Tongue (tissue), 2 donors: ENCODE results near the gene MCM3. TPM values are rescaled to one million over a fixed set of nuclear protein-coding genes. Genes with fewer than 3 reads are reported as not detected.

ENCODE experiments used
- DNase-seq: peaks from one replicate; pipeline ENCODE4 v3.0.0-alpha.2; 2015
- total RNA-seq: library from RNA; depleted of rRNA; stranded (reverse); fragments of >200 nt; gene quantifications from one replicate; pipeline ENCODE4 v1.2.3, GENCODE V29; 2014

Gene MCM3
- total RNA-seq, 1 donor from 2014 or later = 59.9 TPM

DNA sequence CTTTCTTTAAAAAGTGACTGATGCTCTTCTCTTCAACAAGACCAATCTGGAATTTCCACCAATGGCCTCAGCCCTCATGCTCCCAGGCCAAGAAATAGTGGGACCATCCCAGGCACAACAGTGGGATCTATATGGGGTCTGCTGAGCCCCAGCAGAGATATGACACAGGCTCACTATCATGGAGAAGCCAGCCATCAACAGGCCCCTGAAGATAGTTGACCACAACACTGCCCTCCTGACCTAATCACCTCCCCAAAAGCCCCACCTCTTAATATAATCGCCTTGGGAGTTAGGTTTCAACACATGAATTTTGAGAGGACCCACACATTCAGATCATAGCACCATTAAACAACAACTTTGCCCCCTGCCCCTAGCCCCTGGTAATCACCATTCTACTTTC is 16.8 kb upstream of the MCM3 start:
- no peak for DNase-seq

DNA sequence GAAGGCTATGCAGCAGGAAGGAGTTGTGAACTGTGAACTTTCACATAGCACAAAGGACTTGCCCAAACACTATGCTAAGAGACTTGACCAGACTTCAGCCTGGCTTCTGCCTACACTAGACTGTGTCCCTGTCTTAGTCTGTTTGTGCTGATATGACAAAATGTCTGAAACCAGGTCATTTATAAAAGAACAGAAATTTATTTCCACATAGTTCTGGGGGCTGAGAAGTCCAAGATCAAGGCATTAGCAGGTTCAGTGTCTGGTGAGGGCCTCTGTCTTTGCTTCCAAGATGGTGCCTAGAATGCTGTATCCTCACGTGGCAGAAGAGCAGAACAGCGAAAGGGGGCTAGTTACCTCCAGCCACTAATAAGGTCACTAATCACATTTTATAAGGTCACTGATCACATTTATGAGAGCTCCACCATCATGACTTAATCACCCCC is 16.0 kb upstream of the MCM3 start:
- no peak for DNase-seq

DNA sequence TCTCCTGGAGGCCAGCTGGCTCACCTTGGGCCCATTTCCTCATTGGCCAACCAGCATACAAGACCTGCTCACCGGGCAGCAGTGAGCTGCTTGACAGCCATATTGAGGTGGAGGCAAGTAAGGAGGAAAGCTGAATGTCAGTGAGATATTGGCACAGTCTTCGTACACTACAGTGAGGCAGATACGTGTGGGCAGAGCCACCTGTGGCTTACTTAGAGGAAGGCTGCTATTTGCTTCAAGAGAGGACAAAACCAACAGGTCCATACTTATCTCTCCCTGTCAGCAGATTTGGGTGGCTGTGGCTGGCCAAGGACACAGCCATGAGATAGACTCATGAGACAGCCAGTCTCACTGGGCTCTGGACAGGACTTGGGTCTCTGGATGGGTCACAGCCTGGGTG is 15.1 kb upstream of the MCM3 start:
- DNase-seq = no peak

DNA sequence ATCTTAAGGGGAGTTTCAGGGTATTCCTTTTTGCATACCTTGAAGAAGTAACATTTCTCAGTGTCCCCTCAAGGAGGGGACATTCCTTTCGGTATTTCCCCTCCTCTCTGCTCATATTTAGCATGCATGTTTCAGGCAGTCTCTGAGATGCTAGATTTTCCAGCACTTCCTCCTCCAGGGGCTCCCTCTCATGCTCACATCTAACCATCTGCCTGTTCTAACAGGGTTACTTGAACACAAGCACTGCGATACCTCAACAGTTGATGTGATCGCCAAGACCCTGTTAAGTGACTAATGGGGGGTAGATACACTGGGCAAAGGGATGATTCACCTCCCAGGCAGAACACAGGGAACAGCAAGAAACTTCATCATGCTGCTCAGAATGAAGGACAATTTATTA is 12.9 kb upstream of the MCM3 start:
- no peak for DNase-seq

DNA sequence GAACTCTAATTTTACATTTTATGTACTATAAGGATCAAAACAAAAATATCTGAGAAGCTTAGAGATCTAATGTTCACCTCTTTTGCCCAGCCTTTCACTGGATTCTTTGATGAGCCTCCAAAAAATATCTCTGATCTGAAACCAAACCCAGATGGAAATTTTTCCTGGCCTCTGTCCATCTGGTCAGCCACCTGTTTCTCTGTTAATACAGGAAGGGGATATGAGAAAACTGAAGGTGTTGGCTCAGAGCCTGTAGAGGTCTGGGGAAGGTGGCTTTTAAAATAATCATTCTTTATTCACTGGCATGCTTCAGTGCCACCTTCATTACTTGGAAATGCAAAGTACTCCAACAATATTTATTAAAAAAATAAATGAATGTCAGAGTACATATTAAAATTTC is 8.5 kb upstream of the MCM3 start:
- peak; percentile 11 for DNase-seq

DNA sequence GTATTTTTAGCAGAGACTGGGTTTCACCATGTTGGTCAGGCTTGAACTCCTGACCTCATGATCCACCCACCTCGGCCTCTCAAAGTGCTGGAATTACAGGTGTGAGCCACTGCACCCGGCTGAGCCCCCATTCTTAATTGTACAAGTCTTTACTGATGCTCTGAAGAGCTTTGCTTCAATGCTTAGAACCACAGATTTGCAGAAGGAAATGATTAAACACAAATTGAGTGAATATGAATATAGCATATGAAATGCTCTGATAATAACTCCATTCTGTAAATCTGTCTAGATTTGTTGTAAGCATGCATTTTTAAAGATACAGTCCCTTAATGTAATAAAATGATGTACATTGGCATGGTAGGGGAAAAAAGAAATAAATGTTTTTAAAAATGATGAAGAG is 4.3 kb upstream of the MCM3 start:
- DNase-seq = no peak

DNA sequence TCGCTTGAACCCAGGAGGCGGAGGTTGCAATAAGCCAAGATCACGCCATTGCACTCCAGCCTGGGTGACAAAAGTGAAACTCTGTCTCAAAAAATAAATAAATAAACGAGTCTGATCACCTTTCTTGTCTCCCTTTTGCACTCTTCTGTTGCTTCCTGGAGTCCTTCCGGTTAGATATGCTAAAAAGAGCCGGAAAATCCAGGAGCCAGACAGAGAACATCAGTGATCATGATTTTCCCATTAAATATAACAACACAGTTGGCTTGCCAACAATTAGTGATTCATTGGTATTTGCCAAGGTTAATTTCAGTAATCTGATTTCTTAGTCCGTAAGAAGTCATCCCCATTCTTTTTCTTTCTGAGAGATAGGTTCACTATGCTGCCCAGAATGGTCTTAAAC is 3.7 kb upstream of the MCM3 start:
- no peak for DNase-seq

DNA sequence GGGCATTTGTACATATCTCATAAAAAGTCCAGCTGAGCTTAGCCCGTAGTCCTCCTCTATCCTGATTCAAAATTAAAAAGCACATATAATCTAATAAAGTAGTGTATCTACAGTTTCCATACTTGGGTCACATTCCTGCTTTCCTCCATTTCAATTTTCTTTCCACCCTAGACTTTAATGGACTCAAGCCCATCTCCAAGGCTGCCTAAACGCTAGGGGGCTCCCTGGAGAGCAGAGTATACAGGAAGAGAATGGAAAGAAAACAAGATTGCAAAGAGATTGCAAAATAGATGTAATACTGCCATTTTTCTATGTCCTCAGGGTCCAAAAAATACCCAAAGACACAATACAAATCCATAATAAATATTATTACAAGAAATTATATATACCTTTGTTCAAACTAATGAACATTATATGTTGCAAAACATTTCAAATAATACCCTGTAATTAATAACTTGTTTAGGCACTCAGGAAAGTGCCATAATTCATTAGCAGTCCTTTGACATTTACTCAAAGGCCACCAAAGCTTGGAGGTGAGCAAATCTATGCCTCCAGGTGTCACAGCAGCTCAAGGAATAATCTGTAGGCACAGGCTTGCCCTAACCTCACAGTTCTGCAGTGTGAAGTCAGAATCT is 2.4 kb upstream of the MCM3 start:
- peak; percentile 72 for DNase-seq

DNA sequence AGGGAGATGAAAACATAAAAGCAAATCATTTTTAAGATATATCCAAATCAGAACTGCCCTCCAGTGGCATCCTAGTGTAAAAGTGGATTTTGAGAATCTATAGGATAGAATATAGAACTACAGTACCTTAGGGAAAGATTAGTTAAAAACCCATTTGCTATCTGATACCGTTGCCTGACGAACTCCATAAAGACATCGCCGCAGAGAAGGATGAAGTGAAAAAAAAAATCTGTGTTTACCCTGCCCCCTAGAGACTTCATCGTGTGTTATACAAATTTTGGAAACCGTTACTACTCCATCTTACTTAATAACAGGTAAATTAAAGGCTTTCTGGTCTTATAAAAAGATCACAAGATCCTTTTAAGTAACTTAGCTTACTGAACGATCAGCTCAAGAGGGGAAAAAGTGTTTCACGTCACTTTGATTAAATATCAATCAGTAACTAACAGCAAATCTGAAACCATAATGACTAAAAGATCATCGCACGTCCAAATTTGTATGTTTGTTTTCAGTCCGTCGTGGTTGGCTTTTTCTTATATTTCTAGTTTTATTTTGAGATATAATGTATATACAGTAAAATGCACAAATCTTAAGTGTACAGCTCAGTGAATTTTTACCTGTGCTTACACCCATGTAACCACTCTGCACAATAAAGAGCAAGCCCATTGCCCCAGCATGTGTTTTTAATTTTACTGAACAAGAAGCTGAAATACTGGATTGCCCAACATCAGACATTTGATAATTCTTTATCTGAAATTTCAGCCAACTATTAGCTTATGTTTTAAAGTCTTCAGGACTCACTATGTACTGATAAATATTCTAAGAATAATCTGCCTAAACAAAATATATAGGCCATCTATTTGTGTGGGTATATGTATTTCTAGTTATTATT is 881 bp upstream of the MCM3 start:
- no peak for DNase-seq

DNA sequence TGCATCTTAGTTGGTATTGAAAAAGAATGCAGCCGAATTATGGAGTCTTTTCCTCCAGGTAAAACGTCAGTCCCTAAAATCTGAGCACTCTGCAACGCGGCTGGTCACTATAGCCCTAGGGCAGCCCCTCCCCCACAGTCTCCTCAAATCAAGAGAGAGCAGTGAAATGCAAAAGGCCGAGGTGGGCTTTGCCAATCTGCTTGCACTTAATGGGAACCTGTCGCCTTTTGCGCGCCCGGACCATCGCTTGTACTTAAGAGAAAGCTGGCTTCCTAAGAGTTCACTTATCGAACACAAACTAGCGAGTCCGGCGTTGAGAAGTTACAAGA is 447 bp downstream of the MCM3 start:
- no peak for DNase-seq

DNA sequence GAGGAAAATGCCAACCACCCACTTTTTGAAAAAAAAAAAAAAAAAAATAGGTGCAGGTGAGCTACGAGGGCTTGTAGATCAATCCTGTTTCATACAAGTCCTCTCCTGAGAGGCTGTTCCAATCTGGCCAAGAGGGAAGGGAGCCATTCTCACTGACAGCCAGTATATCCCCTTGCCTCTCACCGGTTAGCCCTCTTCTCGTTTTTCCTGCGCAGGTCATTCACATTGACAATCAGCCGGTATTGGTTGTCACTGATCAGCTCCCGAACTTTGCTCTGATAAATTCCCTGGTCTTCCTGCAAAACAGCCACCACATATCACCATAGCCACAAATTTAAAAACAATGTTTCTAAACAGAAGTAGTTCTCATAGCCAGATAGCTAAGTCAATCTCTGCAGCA is 1.4 kb downstream of the MCM3 start:
- no peak for DNase-seq

DNA sequence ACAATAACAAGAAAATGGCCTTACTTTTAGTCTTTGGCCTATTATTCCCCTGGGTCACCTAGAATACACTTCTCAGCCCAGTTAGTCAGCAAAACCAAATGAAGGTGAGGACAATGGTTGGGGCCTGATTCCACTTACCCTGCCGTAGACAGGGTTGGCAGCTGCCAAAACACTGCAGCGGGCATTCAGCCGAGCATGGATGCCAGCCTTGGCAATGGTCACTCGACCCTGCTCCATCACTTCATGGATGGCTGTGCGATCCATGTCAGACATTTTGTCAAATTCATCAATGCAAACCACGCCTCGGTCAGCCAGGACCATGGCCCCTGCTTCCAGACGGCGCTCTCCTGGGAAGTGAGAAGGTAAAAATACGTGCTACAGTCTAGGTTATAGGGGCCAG is 8.4 kb downstream of the MCM3 start:
- DNase-seq = no peak

DNA sequence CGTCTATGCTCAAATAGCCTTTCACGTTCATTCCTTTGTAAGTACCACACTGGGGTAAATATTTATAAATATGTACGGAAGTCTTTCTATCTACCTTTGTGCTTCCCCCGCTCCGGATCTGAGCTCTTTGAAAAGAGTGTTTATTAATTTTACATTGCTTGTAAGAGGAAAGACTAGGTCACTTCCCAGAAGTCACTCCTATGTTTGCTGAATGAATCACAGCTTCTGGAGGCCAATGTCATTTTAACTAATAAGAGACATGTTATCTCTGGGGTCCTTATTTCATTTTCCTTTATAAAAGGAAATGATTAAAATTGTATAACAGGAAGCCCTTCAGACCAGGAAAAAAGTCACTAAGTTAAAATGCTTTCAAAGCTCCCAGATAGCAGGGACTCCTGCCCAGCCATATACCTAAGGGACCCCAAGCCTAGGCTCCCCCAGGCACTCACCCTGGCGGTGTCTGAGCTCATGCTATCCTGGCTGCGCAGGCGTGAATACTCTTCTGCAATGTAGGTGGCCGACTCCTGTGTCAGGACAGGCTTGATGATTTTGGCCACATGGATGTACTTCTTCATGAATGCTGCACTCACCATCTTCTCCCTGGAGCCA is 12.6 kb downstream of the MCM3 start:
- DNase-seq = no peak

DNA sequence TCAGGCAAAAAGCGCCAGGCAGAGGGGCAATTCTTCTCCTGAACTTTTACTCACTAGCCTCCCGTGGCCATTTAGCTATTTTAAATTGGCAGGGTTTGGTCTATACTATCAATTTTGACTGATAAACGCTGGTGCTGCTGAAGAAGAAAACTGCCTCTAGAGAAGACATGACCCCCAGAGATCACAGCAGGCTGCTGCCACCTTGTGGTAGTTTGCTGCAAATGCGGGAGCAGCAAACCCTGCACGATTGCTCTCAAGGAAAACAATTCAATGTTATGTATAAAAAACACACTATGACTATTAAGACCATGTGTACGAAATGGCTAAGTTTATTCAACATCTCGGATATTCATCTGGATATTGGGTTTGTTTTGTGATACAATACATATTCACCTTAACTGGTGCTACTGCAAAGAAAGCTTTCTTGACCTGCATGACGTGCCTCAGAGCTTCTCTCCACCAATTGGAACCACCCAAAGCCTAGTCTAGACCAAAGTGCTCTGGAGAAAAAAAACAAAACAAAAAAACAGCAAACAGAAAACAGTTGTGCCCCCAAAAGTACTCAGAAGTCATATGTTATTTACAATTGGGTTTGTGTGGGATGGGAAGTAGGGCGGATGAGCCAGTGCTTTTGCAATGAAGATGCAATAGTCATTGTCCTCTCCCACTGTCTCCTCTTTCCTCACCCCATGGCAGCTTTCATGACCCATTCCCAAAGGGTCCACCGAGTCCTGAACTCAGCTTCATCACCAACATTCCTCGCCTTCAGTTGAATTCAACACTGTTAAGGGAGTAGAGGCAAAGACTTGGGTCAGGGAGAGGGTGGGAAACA is 20.6 kb downstream of the MCM3 start:
- DNase-seq = peak; percentile 82

DNA sequence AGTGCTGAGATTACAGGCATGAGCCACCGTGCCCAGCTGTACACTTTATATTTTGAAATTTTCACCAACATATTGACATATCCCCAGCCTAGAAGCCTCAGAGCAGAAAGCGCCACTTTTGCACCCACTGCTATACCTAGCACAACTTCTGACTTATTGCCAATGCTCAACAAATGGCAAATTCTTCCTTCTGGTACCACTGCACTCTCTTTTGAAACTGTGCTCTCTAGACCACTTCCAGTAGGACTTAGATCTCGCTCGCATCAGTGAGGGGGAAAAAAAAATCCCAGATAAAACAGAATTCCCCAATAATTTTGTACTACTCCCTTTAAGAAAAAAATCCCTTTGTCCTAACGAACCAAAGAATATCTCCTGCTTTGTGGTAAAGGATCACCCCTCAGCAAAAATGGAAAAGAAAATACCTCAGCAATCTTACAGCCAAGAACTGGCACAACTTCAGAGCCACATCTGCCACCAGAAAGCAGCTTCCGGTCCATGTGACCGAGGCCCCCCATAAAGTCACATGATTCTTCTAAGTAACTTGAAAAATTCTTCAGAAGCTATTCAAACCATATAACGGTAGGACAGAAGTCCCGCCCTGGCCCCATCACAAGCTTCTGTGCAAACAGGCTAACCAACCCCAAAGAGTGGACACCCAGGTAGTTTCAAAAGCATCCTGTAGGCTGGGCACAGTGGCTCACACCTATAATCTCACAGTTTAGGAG is 21.8 kb downstream of the MCM3 start:
- DNase-seq = no peak

DNA sequence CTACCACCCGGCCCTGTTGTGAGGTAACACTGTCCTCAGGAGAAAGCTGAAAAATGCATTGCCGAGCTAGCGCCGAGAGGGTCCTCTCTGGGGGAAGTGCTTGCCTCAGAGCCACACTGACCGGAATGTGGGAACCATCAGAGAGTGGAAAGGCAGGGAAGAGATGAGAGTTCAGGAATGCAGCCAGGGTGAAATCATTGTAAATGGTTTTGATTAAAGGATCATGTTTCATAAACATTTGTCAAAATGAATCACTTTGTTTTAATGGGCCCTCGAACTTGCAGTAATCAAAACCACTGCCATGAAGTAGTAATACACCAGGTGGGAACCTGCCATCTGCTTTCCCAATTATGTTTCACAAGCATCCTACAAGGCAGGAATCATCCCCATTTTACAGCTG is 23.3 kb downstream of the MCM3 start:
- DNase-seq = peak; percentile 41

DNA sequence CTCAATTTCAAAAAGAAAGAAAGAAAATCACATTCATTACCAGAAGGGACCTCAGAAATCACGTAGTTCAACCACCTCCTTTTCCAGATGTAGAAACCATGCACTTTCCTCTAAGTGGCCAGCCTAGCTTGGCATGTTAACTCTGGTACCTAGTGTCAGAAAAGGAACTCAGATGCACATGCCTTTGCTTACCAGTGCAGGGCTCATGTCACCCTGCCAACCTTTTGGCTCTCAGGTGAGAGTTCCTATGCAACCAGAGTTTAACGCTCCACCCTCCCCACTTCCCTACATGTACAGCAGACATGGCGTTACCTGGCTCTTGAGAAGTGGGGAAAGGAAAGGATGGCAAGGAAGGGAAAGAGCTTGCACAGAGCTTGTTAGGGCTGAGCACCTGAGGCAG is 23.9 kb downstream of the MCM3 start:
- no peak for DNase-seq

DNA sequence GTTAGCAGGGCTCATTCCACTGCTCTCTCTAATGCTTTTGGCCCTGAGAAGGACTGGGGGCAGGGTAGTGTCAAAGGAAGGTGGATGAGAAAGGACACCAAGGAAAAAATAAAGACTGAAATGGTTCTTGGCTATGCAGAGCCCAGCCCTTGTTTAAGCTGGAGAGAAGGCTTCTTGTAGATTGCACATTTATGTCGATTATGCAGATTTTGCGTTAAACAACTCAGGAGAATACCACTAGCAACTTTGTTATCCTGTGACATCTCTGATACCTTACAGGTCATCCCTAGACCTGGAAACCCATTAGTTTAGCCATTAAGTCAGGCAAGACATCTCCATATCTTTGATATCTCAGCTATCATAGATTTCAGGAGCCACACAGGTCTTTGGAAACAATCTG is 29.1 kb downstream of the MCM3 start:
- DNase-seq = no peak

DNA sequence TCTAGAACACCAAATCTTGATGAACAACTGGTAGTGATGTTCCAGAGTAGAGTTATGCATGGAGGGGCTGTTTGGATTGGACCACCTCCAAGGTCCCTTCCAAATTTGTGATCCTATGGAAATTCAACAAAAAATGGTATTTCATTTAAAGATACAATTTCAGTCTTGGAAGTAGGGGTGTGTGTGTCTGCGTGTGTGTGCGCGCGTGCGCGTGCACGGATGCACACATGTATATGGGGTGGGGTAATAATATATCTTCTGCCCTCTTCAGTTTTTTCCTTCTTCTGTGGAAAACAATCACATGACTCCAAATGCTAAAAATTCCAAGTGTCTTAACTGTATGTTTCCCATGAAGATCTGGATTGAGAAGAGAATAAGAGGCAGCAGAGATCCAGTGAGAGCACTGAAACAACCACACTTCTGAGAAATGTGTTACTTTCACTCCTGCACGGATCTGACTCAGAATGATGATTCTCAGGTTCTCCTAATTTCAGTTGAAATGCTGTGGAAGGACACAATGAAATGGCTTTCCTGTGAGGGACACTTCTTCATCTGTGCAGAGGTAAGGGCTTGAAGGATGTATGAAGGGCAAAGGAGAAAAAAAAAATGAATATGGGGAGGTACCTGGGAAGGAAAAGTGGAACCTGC is 29.7 kb downstream of the MCM3 start:
- DNase-seq = no peak

DNA sequence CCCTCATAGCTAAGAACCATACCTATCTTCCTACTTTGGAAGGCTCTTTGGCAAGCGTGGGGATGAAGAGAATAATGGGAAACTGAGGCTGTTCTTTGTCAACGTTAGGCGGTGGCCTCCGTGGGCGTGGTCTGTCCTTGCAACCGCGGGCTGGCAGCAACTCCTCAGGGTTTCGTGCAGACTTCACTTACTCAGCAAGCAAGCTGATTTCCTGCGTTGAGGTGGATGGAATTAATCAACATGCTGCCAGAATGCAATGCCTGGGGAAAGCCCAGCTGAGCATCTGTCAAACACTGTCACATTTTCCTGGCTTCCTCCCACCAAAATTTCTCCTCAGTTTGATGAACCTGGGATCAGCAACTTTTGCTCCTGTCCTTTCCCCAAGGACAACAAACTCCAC is 31.0 kb downstream of the MCM3 start:
- DNase-seq = no peak

DNA sequence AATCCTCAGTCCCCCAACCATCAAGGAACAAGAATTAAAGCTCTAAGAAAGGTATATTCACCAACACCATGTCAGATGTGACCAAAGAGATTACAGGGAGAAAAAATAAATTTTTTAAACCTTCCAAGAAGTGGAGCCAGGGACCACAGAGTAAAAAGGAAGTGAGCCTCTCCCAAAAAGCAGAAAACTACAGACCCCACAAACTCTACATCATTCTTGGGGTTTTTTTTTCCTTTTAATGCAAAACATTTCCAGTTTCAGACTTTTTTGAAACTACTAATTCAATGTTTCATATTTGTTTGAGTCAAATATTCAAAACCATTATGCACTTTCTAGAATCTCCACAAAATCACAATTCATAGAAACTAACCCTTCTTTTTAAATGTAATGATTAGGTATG is 33.4 kb downstream of the MCM3 start:
- DNase-seq = no peak

DNA sequence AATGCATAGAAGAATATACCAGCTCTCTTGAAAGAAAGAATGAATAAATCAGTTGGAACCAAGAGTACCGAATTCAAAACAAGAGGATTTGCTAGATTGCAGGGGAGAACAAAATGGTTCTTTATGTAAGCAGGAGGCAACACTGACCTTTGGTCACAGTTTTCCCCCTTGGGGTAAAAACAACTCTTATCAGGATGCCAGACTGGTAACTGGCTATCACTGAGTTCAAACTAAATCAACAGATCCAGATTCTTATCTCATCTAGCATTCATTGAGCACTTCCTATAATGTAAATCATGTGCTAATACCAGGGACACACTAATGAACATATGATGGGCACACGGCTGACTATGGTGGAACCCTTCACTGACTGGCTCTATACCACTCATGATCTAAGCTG is 35.5 kb downstream of the MCM3 start:
- no peak for DNase-seq
